ENCODE data around the gene NPY. TPM values are rescaled to one million over a fixed set of nuclear protein-coding genes. Genes with fewer than 3 reads are reported as not detected.

The NPY gene
- total and polyA plus RNA-seq, 9 of the 15 experiments (the other 6 are each of a cell fraction or from before 2014, with no cell fraction given), result not detected

DNA sequence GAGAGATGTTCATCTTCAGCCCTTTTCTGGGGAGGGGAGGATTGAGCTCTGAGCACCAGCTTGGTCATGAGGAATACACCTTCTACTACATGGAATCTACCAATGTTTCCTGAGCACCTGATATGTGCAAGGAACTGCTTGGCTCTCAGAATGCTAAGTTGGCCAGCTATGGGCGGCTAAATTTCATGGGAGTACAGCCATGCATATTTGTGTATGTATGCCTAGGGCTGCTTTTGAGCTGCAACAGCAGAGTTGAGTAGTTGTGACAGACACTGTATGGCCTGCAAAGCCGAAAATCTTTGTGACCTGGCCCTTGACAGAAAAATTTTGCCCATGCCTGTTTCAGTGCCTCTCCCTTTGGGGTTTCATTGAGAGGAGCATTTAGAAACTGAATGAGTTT lies 44.9 kb downstream of the NPY start:
- Histone ChIP-seq H3K79me2 (ENCODE audit: control insufficient read depth, insufficient read depth, low read length) (no peaks in the 10 kb centered on the region), H4K20me1 (replicated peaks; ENCODE audit: control insufficient read depth, insufficient read depth, low read length) (no peaks in the 10 kb centered on the region), H2AFZ (ENCODE audit: low read depth, low read length) (no peak overlapping the region), H3K36me3 (ENCODE audit: control insufficient read depth, insufficient read depth, low read length) (no peaks in the 10 kb centered on the region), H3K4me3 (no peak overlapping the region), H3K9me3 (replicated peaks; ENCODE audit: control insufficient read depth, insufficient read depth, low read depth, low read length) (no peaks in the 10 kb centered on the region), H3K9ac (ENCODE audit: insufficient read depth in 1 of 2, low read depth in 2 of 2, low read length in 2 of 2) (no peak overlapping the region), H3K27me3 (ENCODE audit: control insufficient read depth in 2 of 2, insufficient read depth in 2 of 2, low read length in 2 of 2) (no peaks in the 10 kb centered on the region; a peak in 1 of 5 replicates), H3K27ac (ENCODE audit: extremely low read depth, low read depth, low read length) (no peak overlapping the region), H3K9me1 (ENCODE audit: control insufficient read depth, insufficient read depth, low read length) (no peaks in the 10 kb centered on the region), H3K4me1 (replicated peaks in 1 of 2; ENCODE audit: control insufficient read depth in 2 of 2, insufficient read depth in 2 of 2, low read length in 2 of 2) (no peaks in the 10 kb centered on the region), H3K4me2 (ENCODE audit: insufficient read depth, low read length) (no peak overlapping the region)
- in situ Hi-C loops (cut with MboI) (no loop called here), intact Hi-C loops (cut with micrococcal nuclease) (no loop called here)
- FAIRE-seq (no peak), ATAC-seq (no peak), DNase-seq (ENCODE audit: extremely low read depth in 1 of 4, low spot score in 3 of 4) (no peak)
- TF ChIP-seq, protein P1, sequence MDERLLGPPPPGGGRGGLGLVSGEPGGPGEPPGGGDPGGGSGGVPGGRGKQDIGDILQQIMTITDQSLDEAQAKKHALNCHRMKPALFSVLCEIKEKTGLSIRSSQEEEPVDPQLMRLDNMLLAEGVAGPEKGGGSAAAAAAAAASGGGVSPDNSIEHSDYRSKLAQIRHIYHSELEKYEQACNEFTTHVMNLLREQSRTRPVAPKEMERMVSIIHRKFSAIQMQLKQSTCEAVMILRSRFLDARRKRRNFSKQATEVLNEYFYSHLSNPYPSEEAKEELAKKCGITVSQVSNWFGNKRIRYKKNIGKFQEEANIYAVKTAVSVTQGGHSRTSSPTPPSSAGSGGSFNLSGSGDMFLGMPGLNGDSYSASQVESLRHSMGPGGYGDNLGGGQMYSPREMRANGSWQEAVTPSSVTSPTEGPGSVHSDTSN (CRISPR knock-in tag; IDR thresholded peaks at IDR 0.05; ENCODE audit: low read depth), result no peak
- TF ChIP-seq, protein P1 (tag; conservative IDR thresholded peaks at IDR 0.05; ENCODE audit: low read depth), result no peak
- TF ChIP-seq NR2C2 (CRISPR knock-in tag; IDR thresholded peaks at IDR 0.05) (no peak), NR2C2 (tag; IDR thresholded peaks at IDR 0.05) (no peak), NONO (IDR thresholded peaks at IDR 0.05; ENCODE audit: low read depth in 2 of 2, low read length in 1 of 2) (no peak), ZKSCAN8 (CRISPR knock-in tag; IDR thresholded peaks at IDR 0.05) (no peak), RFX5 (IDR thresholded peaks at IDR 0.05; ENCODE audit: low read depth, low read length) (no peak), TBP (optimal IDR thresholded peaks at IDR 0.05; ENCODE audit: low read depth, low read length) (no peak), GATAD2B (IDR thresholded peaks at IDR 0.05; ENCODE audit: borderline replicate concordance) (no peak), RBM25 (IDR thresholded peaks at IDR 0.05; ENCODE audit: low read depth, low read length, severe bottlenecking) (no peak), ZZZ3 (IDR thresholded peaks at IDR 0.05) (no peak)
- TF ChIP-seq, protein P2, sequence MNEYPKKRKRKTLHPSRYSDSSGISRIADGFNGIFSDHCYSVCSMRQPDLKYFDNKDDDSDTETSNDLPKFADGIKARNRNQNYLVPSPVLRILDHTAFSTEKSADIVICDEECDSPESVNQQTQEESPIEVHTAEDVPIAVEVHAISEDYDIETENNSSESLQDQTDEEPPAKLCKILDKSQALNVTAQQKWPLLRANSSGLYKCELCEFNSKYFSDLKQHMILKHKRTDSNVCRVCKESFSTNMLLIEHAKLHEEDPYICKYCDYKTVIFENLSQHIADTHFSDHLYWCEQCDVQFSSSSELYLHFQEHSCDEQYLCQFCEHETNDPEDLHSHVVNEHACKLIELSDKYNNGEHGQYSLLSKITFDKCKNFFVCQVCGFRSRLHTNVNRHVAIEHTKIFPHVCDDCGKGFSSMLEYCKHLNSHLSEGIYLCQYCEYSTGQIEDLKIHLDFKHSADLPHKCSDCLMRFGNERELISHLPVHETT (CRISPR knock-in tag; conservative IDR thresholded peaks at IDR 0.05 in 1 of 2, IDR thresholded peaks at IDR 0.05 in 1 of 2), result no peak
- TF ChIP-seq, protein P3, sequence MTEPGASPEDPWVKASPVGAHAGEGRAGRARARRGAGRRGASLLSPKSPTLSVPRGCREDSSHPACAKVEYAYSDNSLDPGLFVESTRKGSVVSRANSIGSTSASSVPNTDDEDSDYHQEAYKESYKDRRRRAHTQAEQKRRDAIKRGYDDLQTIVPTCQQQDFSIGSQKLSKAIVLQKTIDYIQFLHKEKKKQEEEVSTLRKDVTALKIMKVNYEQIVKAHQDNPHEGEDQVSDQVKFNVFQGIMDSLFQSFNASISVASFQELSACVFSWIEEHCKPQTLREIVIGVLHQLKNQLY (CRISPR knock-in tag; conservative IDR thresholded peaks at IDR 0.05), result no peak
- ChIA-PET CTCF (ENCODE audit: low intra/inter-chr PET ratio) (no interaction called here), POLR2A (no interaction called here)
- 0% methylated on average over 2 of the region's 2 CpGs for WGBS (ENCODE audit: insufficient coverage, low coverage, missing lambda C conversion rate)
- no TSS peak for BruUV-seq (replicated peaks)

All from K562 (cell line).